Body of pancreas (tissue), 4 donors: ENCODE measurements around the gene ADARB1.

Source experiments
- CTCF ChIP-seq, 7 experiments: fragments of 450-650 bp in 4 of 7; fragments of 200-600 bp in 3 of 7; sonication (generic) in 3 of 7; IDR thresholded peaks; one replicate each; pipeline ENCODE4 v1.5.1; 2016 to 2019; ENCODE audit warnings: antibody characterized with exemption in 7 of 7
- POLR2A ChIP-seq, 3 donors: fragments of 450-650 bp; IDR thresholded peaks; one replicate each; pipeline ENCODE4 v1.6.1; 2016; ENCODE audit warnings: antibody characterized with exemption in 3 of 3, mild to moderate bottlenecking in 2 of 3

GRCh38 chr21:45248301-45248892 is 174.0 kb downstream of the ADARB1 start:
- TF ChIP-seq CTCF (IDR thresholded peaks at IDR 0.05) (no peak), POLR2A (IDR thresholded peaks at IDR 0.05) (no peak)
